ENCODE measurements around the gene ACSS1.
"Not testable (repeated sequence)": the region's sequence is repeated elsewhere in the genome, so short reads cannot be mapped to it uniquely, and the experiment has no call there.

ACSS1 gene

GRCh38 chr20:25013478-25014380 is 44.2 kb downstream of the ACSS1 start:
- DNase-seq (ENCODE audit: low spot score): no peak

GRCh38 chr20:25012616-25013189 is 45.2 kb downstream of the ACSS1 start:
- DNase-seq (ENCODE audit: low spot score): no peak

- no peak for DNase-seq (ENCODE audit: low spot score)
Observed at GRCh38 chr20:25011831-25012241, 46.1 kb downstream of the ACSS1 start.

GRCh38 chr20:25011261-25011660 is 46.7 kb downstream of the ACSS1 start:
- DNase-seq (ENCODE audit: low spot score): no peak

GRCh38 chr20:25009218-25010145 is 48.5 kb downstream of the ACSS1 start:
- no peak for DNase-seq (ENCODE audit: low spot score)

GRCh38 chr20:25008388-25009217 is 49.3 kb downstream of the ACSS1 start:
- DNase-seq (ENCODE audit: low spot score): no peak

GRCh38 chr20:25007491-25008305 is 50.2 kb downstream of the ACSS1 start:
- no peak for DNase-seq (ENCODE audit: low spot score)

- no peak for DNase-seq (ENCODE audit: low spot score)
Observed at GRCh38 chr20:25006431-25007167, 51.3 kb downstream of the ACSS1 start.

- DNase-seq (ENCODE audit: low spot score): no peak
Observed at GRCh38 chr20:25005661-25006060, 52.3 kb downstream of the ACSS1 start.

- DNase-seq (ENCODE audit: low spot score): no peak
Observed at GRCh38 chr20:25005220-25005619, 52.7 kb downstream of the ACSS1 start.

GRCh38 chr20:25003002-25003401 is 54.9 kb downstream of the ACSS1 start:
- DNase-seq (ENCODE audit: low spot score): no peak

GRCh38 chr20:25001323-25001722 is 56.6 kb downstream of the ACSS1 start:
- not testable (repeated sequence) for DNase-seq (ENCODE audit: low spot score)

- no peak for DNase-seq (ENCODE audit: low spot score)
Observed at GRCh38 chr20:25000268-25000801, 57.6 kb downstream of the ACSS1 start.

- no peak for DNase-seq (ENCODE audit: low spot score)
Observed at GRCh38 chr20:24999568-24999967, 58.4 kb downstream of the ACSS1 start.

GRCh38 chr20:24998631-24999445 is 59.1 kb downstream of the ACSS1 start:
- no peak for DNase-seq (ENCODE audit: low spot score)

- DNase-seq (ENCODE audit: low spot score): no peak
Observed at GRCh38 chr20:24998121-24998520, 59.8 kb downstream of the ACSS1 start.

- no peak for DNase-seq (ENCODE audit: low spot score)
Observed at GRCh38 chr20:24996449-24997377, 61.2 kb downstream of the ACSS1 start.
